Common myeloid progenitor, CD34-positive (primary cell): ENCODE measurements around the gene MAPKAP1.
A peak's percentile ranks its signal among the peaks of the same experiment; 100 is the strongest.

Source experiments
- CTCF ChIA-PET: fragments of 350-600 bp; sonication (Branson Sonifier 250); formaldehyde crosslinking; loops from one replicate; lab custom pipeline; 2021; ENCODE audit warnings: antibody characterized with exemption; lab: Charles Lee
- POLR2A ChIA-PET: fragments of 350-600 bp; sonication (Branson Sonifier 250); formaldehyde crosslinking; loops from one replicate; lab custom pipeline; 2021; ENCODE audit warnings: antibody characterized with exemption; lab: Charles Lee
- DNase-seq, 3 donors: peaks; one replicate each; pipeline versions ENCODE4 v3.0.0 to v3.0.0-alpha.2; 2013
- H3K27ac ChIP-seq, 2 experiments: 1 replicate in 1 of 2; 2 replicates in 1 of 2; pipeline ENCODE4 v1.7.0; 2013; ENCODE audit warnings: inconsistent platforms in 2 of 2, low read length in 2 of 2, mild to moderate bottlenecking in 2 of 2, low read depth in 1 of 2, moderate library complexity in 1 of 2; ENCODE audit not compliant: severe bottlenecking in 2 of 2, insufficient read depth in 1 of 2, poor library complexity in 1 of 2
- H3K27me3 ChIP-seq, 5 experiments: replicated peaks in 2 of 5; 1 replicate in 3 of 5; 2 replicates in 2 of 5; pipeline versions ENCODE4 v1.6.1 to v1.7.0; 2013; ENCODE audit warnings: low read length in 4 of 5, mild to moderate bottlenecking in 2 of 5, moderate library complexity in 2 of 5, inconsistent platforms in 1 of 5; ENCODE audit not compliant: insufficient read depth in 5 of 5, control insufficient read depth in 4 of 5
- H3K36me3 ChIP-seq, 4 experiments: 1 replicate in 2 of 4; 2 replicates in 2 of 4; pipeline versions ENCODE4 v1.6.1 to v1.7.0; 2013; ENCODE audit warnings: low read length in 3 of 4, control low read depth in 1 of 4, mild to moderate bottlenecking in 1 of 4; ENCODE audit not compliant: control insufficient read depth in 4 of 4, insufficient read depth in 4 of 4
- H3K4me1 ChIP-seq, 4 experiments: 1 replicate in 3 of 4; 2 replicates in 1 of 4; pipeline versions ENCODE4 v1.6.1 to v1.7.1; 2013; ENCODE audit warnings: low read length in 3 of 4, mild to moderate bottlenecking in 3 of 4, control low read depth in 1 of 4, inconsistent platforms in 1 of 4, moderate library complexity in 1 of 4; ENCODE audit not compliant: control insufficient read depth in 4 of 4, insufficient read depth in 4 of 4; ENCODE audit errors: control extremely low read depth in 1 of 4
- H3K4me3 ChIP-seq, 7 experiments: 1 replicate in 4 of 7; 2 replicates in 3 of 7; pipeline versions ENCODE4 v1.5.1 to v1.7.0; 2013; ENCODE audit warnings: mild to moderate bottlenecking in 7 of 7, low read length in 6 of 7, moderate library complexity in 6 of 7, inconsistent platforms in 2 of 7, low read depth in 2 of 7, control low read depth in 1 of 7; ENCODE audit not compliant: insufficient read depth in 4 of 7, control insufficient read depth in 1 of 7; ENCODE audit errors: extremely low read depth in 1 of 7
- H3K9me3 ChIP-seq, 5 experiments: 1 replicate in 4 of 5; 2 replicates in 1 of 5; pipeline versions ENCODE4 v1.6.1 to v1.7.1; 2013; ENCODE audit warnings: low read length in 4 of 5, mild to moderate bottlenecking in 2 of 5, inconsistent platforms in 1 of 5, low read depth in 1 of 5, moderate library complexity in 1 of 5; ENCODE audit not compliant: control insufficient read depth in 4 of 5, insufficient read depth in 2 of 5; ENCODE audit errors: control extremely low read depth in 1 of 5
- WGBS: methylation state at CpG from one replicate; pipeline ENCODE4 v1.1.5; 2013; ENCODE audit not compliant: insufficient coverage; 5-methylcytosine and 5-hydroxymethylcytosine counted together

The MAPKAP1 gene

DNA sequence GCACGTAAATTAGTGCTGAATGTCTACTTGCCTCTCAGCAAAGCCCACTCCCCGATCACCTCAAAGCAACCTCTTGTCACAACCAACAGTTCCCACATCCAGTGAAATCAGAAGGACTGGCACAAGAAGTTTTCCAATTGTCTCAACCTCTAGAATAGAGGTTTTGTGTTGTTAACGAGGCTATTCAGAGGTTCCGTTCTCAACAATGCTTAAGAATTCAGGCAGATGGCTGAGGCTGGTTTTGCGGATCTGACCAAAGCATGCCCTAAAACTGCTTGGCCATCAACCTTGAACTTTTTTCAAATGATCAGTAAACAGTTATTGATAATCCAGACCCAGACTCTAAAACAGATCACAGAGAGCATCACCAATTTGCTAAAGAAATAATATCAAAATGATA lies 52.9 kb downstream of the MAPKAP1 start:
- WGBS = 100% methylated on average over 3 of the region's 5 CpGs
- H3K27me3 ChIP-seq = no peaks in the 10 kb centered on the region
- CTCF ChIA-PET = no interaction called here

DNA sequence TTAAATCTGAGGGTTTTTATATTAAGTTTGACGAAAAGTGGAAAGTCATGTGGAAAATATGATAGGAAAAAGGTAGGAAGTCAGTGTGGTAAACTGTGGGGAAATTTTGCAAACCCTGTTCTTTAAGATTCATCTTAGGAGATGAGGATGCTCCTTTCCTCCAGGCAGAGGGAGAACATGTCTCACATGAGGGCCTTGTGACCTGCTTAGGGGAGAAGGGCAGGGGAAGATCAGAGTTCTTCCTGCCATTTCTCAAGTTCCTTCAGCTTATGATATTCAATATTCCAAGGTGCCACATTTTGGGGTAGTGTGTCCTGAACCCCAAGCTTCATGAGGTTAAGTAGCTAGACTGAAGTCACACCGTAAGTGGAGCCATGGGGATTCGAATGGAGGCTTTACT lies 53.7 kb downstream of the MAPKAP1 start:
- CTCF ChIA-PET = no interaction called here
- POLR2A ChIA-PET = no interaction called here
- DNase-seq = no peak
- no peaks in the 10 kb centered on the region for H3K27me3 ChIP-seq
- no peak overlapping the region for H3K27ac ChIP-seq
- H3K9me3 ChIP-seq = no peaks in the 10 kb centered on the region
- WGBS = 100% methylated on average over 3 of the region's 3 CpGs
- peaks cover 15 to 35% (median 19%) of the 10 kb centered on the region in 4 experiments for H3K4me1 ChIP-seq
- peaks cover 2 to 12% (median 10%) of the 10 kb centered on the region in 4 experiments for H3K36me3 ChIP-seq
- H3K4me3 ChIP-seq = no peak overlapping the region

More for the DNA sequence above, 52.9 kb downstream of the MAPKAP1 start:
- H3K9me3 ChIP-seq = no peaks in the 10 kb centered on the region
- DNase-seq = no peak
- H3K4me3 ChIP-seq = no peak overlapping the region
- H3K36me3 ChIP-seq = peaks cover 2 to 12% (median 10%) of the 10 kb centered on the region in 4 experiments
- POLR2A ChIA-PET = no interaction called here
- H3K4me1 ChIP-seq = peaks cover 14 to 30% (median 17%) of the 10 kb centered on the region in 4 experiments
- no peak overlapping the region for H3K27ac ChIP-seq

DNA sequence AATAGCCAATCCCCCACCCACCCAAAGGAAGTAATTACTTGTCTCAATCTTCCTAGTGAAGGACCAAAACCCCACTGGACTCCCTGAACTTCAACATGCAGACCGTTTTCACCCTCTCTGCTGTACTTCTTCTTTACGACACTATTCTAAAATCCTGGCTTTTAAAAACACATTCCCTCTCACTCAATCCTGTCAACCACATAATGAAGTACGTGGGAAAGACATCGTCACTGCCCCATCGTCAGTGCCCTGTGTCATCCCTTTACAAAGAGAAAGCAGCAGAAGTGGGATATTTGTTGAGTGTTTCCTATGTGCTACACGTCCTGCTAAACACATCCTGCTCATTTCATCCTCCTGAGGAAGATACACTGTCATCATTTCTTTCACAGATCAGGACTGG lies 54.2 kb downstream of the MAPKAP1 start:
- no peaks in the 10 kb centered on the region for H3K9me3 ChIP-seq
- no peak for DNase-seq
- H3K4me3 ChIP-seq = no peak overlapping the region
- 92% methylated on average over 3 of the region's 6 CpGs for WGBS
- peaks cover 15 to 39% (median 22%) of the 10 kb centered on the region in 4 experiments for H3K4me1 ChIP-seq
- POLR2A ChIA-PET = no interaction called here
- peaks cover 2 to 11% (median 7%) of the 10 kb centered on the region in 4 experiments for H3K36me3 ChIP-seq
- CTCF ChIA-PET = interaction anchor here (0.8 kb wide), 1 partner anchor 9 kb away, joined by 4 read pairs; no protein-coding TSS in a partner anchor
- no peaks in the 10 kb centered on the region for H3K27me3 ChIP-seq
- no peak overlapping the region for H3K27ac ChIP-seq

DNA sequence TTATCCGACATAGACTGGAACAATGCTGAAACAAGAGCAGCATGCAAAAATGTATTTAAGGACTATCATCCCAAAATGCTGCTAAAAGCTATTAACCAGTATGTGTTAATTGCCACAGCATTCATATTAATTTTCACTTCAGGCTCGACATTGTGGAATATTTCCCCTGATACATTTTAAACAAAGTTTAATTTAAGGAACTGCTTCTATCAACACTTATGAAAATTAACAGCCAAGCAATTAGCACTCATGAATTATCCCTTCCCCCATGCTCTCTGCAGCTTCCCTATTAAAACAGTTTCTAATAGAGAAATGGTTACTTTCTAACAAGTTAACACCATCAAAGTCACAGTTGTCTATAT lies 54.8 kb downstream of the MAPKAP1 start:
- no peaks in the 10 kb centered on the region for H3K9me3 ChIP-seq
- ChIA-PET POLR2A (no interaction called here), CTCF (interaction anchor here (0.8 kb wide), 1 partner anchor 9 kb away, joined by 4 read pairs; no protein-coding TSS in a partner anchor)
- H3K4me3 ChIP-seq = no peak overlapping the region
- peaks cover 2 to 8% (median 5%) of the 10 kb centered on the region in 4 experiments for H3K36me3 ChIP-seq
- peaks cover 17 to 44% (median 26%) of the 10 kb centered on the region in 4 experiments for H3K4me1 ChIP-seq
- DNase-seq = no peak
- 100% methylated on average over 1 of the region's 2 CpGs for WGBS
- no peak overlapping the region for H3K27ac ChIP-seq
- H3K27me3 ChIP-seq = no peaks in the 10 kb centered on the region

DNA sequence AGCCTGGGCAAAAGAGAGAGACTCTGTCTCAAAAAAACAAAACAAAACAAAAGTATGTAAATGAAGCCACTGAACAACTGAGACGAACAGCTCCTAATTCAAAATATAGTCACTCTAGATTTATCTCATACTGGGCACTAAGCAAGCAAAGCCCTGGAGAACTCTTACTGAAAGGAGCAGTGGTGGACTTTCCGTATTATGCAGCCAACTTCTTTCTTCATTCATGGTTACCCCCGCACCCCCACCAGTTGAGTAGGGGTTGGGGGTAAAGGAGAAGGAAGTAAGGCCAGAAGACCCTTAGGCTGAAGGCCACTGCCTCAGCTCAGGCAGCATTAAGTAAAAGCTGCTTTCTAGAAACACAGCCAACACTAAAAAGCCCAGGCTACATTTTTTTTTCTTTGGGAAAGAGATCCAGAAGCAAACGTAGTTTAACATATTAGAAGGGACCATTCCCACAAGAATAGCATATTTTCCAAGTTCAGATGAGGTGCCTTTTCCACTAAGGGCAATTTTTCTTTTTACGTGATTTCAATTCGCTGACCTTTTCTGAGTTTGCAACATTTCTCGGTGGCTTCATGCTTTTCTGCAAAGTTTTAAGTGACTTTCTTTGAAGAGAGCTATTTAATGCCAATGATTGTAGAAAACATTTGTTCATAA lies 55.3 kb downstream of the MAPKAP1 start:
- POLR2A ChIA-PET = interaction anchor here (0.6 kb wide), 1 partner anchor 34 kb away, joined by 5 read pairs; no protein-coding TSS in a partner anchor
- CTCF ChIA-PET = interaction anchor here (0.8 kb wide), 1 partner anchor 10 kb away, joined by 4 read pairs; no protein-coding TSS in a partner anchor
- no peaks in the 10 kb centered on the region for H3K9me3 ChIP-seq
- no peak overlapping the region for H3K27ac ChIP-seq
- no peaks in the 10 kb centered on the region for H3K27me3 ChIP-seq
- DNase-seq = no peak
- WGBS = 100% methylated on average over 4 of the region's 7 CpGs
- peaks cover 2 to 7% (median 5%) of the 10 kb centered on the region in 4 experiments for H3K36me3 ChIP-seq
- peaks cover 21 to 49% (median 30%) of the 10 kb centered on the region in 4 experiments for H3K4me1 ChIP-seq
- no peak overlapping the region for H3K4me3 ChIP-seq

DNA sequence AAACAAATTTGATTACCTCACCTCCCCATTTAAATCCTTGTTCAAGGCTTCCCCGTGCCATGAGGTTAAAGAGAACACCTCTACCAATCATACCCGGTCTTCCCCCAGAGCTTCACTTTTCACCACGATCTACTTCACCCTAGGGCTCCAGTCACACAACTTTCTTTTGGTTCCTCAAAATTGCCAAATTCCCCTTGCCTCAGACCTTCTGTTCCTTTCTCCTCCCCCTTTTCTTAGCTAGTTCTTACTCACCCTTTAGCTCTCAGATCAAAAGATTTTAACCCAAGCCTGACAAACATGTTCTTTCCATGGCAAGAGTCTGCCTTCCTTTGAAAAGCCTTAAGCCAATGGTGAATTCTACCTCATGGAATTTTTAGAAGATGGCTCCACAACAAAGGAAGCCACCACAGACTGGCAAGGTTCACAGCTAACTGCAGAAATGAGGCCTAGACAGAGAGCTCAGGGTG lies 56.7 kb downstream of the MAPKAP1 start:
- peak overlapping the region in 1 of 2 experiments; percentile 43 for H3K27ac ChIP-seq
- H3K4me1 ChIP-seq = peaks cover 27 to 58% (median 38%) of the 10 kb centered on the region in 4 experiments
- peaks cover 0 to 4% (median 3%) of the 10 kb centered on the region in 4 experiments for H3K36me3 ChIP-seq
- 38% methylated on average over 3 of the region's 3 CpGs for WGBS
- peak; percentile 54 to 93 (median 92) for DNase-seq
- H3K9me3 ChIP-seq = no peaks in the 10 kb centered on the region
- H3K4me3 ChIP-seq = no peak overlapping the region
- no peaks in the 10 kb centered on the region for H3K27me3 ChIP-seq
- POLR2A ChIA-PET = interaction anchor here (0.7 kb wide), 1 partner anchor 24 kb away, joined by 3 read pairs; no protein-coding TSS in a partner anchor
- CTCF ChIA-PET = interaction anchor here (1.3 to 1.7 kb wide), 3 partner anchors 9 to 30 kb away, joined by 3 to 6 read pairs (median 4); no protein-coding TSS in a partner anchor

DNA sequence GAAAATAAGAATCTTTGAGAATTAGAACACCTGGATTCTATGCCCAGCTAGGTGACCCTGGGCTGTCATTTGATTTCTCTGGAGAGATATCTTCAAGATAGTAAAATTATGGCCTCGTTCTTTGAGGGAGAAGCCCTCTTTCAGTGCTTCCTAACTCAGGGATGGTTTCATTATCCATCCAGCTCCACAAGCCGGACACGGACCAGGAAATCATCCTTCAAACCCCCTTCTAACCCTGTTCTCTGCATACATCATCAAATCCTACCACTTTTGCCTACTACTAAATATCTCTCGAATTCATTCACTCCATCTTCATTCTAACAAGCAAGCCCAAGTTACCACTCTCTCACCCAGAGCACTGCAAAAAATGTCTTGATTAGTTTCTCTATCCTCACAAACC lies 57.2 kb downstream of the MAPKAP1 start:
- Histone ChIP-seq H3K36me3 (peaks cover 0 to 6% (median 3%) of the 10 kb centered on the region in 4 experiments), H3K4me3 (no peak overlapping the region), H3K27ac (peak overlapping the region in 1 of 2 experiments; percentile 43), H3K4me1 (peaks cover 27 to 58% (median 38%) of the 10 kb centered on the region in 4 experiments), H3K9me3 (no peaks in the 10 kb centered on the region), H3K27me3 (no peaks in the 10 kb centered on the region)
- no peak for DNase-seq
- 100% methylated on average over 4 of the region's 4 CpGs for WGBS
- CTCF ChIA-PET = interaction anchor here (1.3 to 1.7 kb wide), 3 partner anchors 9 to 31 kb away, joined by 3 to 6 read pairs (median 4); no protein-coding TSS in a partner anchor
- POLR2A ChIA-PET = interaction anchor here (0.7 kb wide), 1 partner anchor 24 kb away, joined by 3 read pairs; no protein-coding TSS in a partner anchor
